Liver (tissue), 3 donors: ENCODE results near the gene UNC13B.

ENCODE experiments used
- EGR1 ChIP-seq, 2 donors: IDR thresholded peaks; 2 replicates each; pipeline ENCODE4 v1.6.1; 2016 to 2018; ENCODE audit warnings: antibody characterized with exemption in 2 of 2, low read depth in 2 of 2
- FOXA1 ChIP-seq: IDR thresholded peaks from 2 replicates; pipeline ENCODE4 v1.6.1; 2016; ENCODE audit warnings: antibody characterized with exemption
- JUND ChIP-seq, 2 donors: IDR thresholded peaks; 2 replicates each; pipeline ENCODE4 v1.6.1; 2016; ENCODE audit warnings: antibody characterized with exemption in 2 of 2
- RXRA ChIP-seq, 2 donors: IDR thresholded peaks; 2 replicates each; pipeline ENCODE4 v1.6.1; 2017 to 2018; ENCODE audit warnings: antibody characterized with exemption in 2 of 2, mild to moderate bottlenecking in 1 of 2
- SP1 ChIP-seq: IDR thresholded peaks from 2 replicates; pipeline ENCODE4 v1.6.1; 2018; ENCODE audit warnings: antibody characterized with exemption, mild to moderate bottlenecking
- TF ChIP-seq, protein P1 (sequence below): fragments of 150-350 bp; IDR thresholded peaks from 2 replicates; pipeline ENCODE4 v1.5.1; 2017; ENCODE audit warnings: improper control_type of control experiment, low read depth, low read length; ENCODE audit not compliant: missing input control
- TF ChIP-seq, protein P2 (sequence below): IDR thresholded peaks from 2 replicates; pipeline ENCODE4 v1.6.1; 2016; ENCODE audit warnings: antibody characterized with exemption, mild to moderate bottlenecking
- TF ChIP-seq, protein P3 (sequence below): IDR thresholded peaks from 2 replicates; pipeline ENCODE4 v1.6.1; 2016; ENCODE audit warnings: antibody characterized with exemption
- donor health status: healthy.
- donor health status: healthy.

DNA sequence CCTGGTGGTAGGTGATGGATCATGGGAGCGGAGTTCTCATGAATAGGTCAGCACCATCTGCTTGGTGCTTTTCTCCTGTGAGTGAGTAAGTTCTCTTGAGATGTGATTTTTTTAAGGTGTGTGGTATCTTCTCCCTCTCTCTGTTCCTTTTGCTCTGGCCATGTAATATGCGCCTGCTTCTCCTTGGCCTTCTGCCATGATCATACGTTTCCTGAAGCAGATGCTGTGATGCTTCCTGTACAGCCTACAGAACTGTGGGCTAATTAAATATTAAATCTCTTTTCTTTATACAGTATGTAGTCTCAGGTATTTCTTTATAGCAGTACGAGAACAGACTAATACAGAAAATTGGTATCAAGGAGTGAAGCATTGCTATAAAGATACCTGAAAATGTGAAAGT, 36.4 kb downstream of the UNC13B start:
- TF ChIP-seq, protein P1, sequence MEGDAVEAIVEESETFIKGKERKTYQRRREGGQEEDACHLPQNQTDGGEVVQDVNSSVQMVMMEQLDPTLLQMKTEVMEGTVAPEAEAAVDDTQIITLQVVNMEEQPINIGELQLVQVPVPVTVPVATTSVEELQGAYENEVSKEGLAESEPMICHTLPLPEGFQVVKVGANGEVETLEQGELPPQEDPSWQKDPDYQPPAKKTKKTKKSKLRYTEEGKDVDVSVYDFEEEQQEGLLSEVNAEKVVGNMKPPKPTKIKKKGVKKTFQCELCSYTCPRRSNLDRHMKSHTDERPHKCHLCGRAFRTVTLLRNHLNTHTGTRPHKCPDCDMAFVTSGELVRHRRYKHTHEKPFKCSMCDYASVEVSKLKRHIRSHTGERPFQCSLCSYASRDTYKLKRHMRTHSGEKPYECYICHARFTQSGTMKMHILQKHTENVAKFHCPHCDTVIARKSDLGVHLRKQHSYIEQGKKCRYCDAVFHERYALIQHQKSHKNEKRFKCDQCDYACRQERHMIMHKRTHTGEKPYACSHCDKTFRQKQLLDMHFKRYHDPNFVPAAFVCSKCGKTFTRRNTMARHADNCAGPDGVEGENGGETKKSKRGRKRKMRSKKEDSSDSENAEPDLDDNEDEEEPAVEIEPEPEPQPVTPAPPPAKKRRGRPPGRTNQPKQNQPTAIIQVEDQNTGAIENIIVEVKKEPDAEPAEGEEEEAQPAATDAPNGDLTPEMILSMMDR: no peak
- TF ChIP-seq SP1 (no peak), FOXA1 (no peak), JUND (IDR thresholded peaks at IDR 0.05) (no peak), RXRA (IDR thresholded peaks at IDR 0.05) (no peak), EGR1 (IDR thresholded peaks at IDR 0.05; ENCODE audit: low read depth in 2 of 2) (no peak)
- TF ChIP-seq, protein P2, sequence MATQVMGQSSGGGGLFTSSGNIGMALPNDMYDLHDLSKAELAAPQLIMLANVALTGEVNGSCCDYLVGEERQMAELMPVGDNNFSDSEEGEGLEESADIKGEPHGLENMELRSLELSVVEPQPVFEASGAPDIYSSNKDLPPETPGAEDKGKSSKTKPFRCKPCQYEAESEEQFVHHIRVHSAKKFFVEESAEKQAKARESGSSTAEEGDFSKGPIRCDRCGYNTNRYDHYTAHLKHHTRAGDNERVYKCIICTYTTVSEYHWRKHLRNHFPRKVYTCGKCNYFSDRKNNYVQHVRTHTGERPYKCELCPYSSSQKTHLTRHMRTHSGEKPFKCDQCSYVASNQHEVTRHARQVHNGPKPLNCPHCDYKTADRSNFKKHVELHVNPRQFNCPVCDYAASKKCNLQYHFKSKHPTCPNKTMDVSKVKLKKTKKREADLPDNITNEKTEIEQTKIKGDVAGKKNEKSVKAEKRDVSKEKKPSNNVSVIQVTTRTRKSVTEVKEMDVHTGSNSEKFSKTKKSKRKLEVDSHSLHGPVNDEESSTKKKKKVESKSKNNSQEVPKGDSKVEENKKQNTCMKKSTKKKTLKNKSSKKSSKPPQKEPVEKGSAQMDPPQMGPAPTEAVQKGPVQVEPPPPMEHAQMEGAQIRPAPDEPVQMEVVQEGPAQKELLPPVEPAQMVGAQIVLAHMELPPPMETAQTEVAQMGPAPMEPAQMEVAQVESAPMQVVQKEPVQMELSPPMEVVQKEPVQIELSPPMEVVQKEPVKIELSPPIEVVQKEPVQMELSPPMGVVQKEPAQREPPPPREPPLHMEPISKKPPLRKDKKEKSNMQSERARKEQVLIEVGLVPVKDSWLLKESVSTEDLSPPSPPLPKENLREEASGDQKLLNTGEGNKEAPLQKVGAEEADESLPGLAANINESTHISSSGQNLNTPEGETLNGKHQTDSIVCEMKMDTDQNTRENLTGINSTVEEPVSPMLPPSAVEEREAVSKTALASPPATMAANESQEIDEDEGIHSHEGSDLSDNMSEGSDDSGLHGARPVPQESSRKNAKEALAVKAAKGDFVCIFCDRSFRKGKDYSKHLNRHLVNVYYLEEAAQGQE: no peak
- TF ChIP-seq, protein P3, sequence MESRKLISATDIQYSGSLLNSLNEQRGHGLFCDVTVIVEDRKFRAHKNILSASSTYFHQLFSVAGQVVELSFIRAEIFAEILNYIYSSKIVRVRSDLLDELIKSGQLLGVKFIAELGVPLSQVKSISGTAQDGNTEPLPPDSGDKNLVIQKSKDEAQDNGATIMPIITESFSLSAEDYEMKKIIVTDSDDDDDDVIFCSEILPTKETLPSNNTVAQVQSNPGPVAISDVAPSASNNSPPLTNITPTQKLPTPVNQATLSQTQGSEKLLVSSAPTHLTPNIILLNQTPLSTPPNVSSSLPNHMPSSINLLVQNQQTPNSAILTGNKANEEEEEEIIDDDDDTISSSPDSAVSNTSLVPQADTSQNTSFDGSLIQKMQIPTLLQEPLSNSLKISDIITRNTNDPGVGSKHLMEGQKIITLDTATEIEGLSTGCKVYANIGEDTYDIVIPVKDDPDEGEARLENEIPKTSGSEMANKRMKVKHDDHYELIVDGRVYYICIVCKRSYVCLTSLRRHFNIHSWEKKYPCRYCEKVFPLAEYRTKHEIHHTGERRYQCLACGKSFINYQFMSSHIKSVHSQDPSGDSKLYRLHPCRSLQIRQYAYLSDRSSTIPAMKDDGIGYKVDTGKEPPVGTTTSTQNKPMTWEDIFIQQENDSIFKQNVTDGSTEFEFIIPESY: no peak
